CD4-positive, CD25-positive, alpha-beta regulatory T cell (primary cell): Measurements from ENCODE around the gene CDH13. TPM values are rescaled to one million over a fixed set of nuclear protein-coding genes. Genes with fewer than 3 reads are reported as not detected.

Experiments used
- ATAC-seq, 2 donors: fragments of 150-1000 bp; cut with Tn5 transposase; one replicate each; pipeline ENCODE4 v1.10.0; 2021; ENCODE audit warnings: low read depth in 2 of 2, moderate number of reproducible peaks in 2 of 2, moderate library complexity in 1 of 2
- DNase-seq, 3 donors: peaks; one replicate each; pipeline versions ENCODE4 v3.0.0 to v3.0.0-alpha.2; 2012 to 2022; ENCODE audit warnings: mixed read lengths in 1 of 3
- H3K27ac ChIP-seq: one replicate; pipeline ENCODE4 v1.7.0; 2013; ENCODE audit warnings: mild to moderate bottlenecking, low read length; ENCODE audit not compliant: insufficient read depth, poor library complexity, severe bottlenecking
- H3K27me3 ChIP-seq: one replicate; pipeline ENCODE4 v1.7.0; 2013; ENCODE audit warnings: low read length; ENCODE audit not compliant: control insufficient read depth, insufficient read depth
- H3K36me3 ChIP-seq: one replicate; pipeline ENCODE4 v1.7.0; 2013; ENCODE audit warnings: mild to moderate bottlenecking, low read length, moderate library complexity; ENCODE audit not compliant: control insufficient read depth, insufficient read depth
- H3K4me1 ChIP-seq: 2 replicates; pipeline ENCODE4 v1.7.0; 2013; ENCODE audit warnings: mild to moderate bottlenecking, low read length; ENCODE audit not compliant: insufficient read depth, control insufficient read depth, poor library complexity, severe bottlenecking
- H3K4me3 ChIP-seq: one replicate; pipeline ENCODE4 v1.7.0; 2013; ENCODE audit warnings: low read depth, mild to moderate bottlenecking, low read length, moderate library complexity
- H3K9me3 ChIP-seq, 2 experiments: 1 replicate in 1 of 2; 2 replicates in 1 of 2; pipeline ENCODE4 v1.7.0; 2013; ENCODE audit warnings: low read length in 2 of 2, mild to moderate bottlenecking in 1 of 2, moderate library complexity in 1 of 2; ENCODE audit not compliant: control insufficient read depth in 2 of 2
- H3K27ac Mint-ChIP-seq, 3 donors: one replicate each; pipeline ENCODE4 v1.8.0; 2020 to 2022; ENCODE audit warnings: mild to moderate bottlenecking in 3 of 3, mixed read lengths in 3 of 3, moderate library complexity in 2 of 3
- H3K27me3 Mint-ChIP-seq: one replicate; pipeline ENCODE4 v1.8.0; 2022; ENCODE audit warnings: mild to moderate bottlenecking, mixed read lengths
- H3K36me3 Mint-ChIP-seq: one replicate; pipeline ENCODE4 v1.8.0; 2020; ENCODE audit warnings: mixed read lengths
- H3K4me1 Mint-ChIP-seq, 4 donors: one replicate each; pipeline ENCODE4 v1.8.0; 2020 to 2022; ENCODE audit warnings: mixed read lengths in 4 of 4, mild to moderate bottlenecking in 1 of 4
- H3K4me3 Mint-ChIP-seq, 4 donors: one replicate each; pipeline ENCODE4 v1.8.0; 2020 to 2022; ENCODE audit warnings: mild to moderate bottlenecking in 4 of 4, mixed read lengths in 4 of 4, moderate library complexity in 3 of 4
- H3K9me3 Mint-ChIP-seq, 7 donors: one replicate each; pipeline ENCODE4 v1.8.0; 2020 to 2022; ENCODE audit warnings: mixed read lengths in 7 of 7, mild to moderate bottlenecking in 3 of 7, moderate library complexity in 2 of 7
- polyA plus RNA-seq, 4 donors: library from polyadenylated mRNA; unstranded; fragments of 300-500 nt; fragmentation: Illumina TruSeq; gene quantifications; one replicate each; pipeline ENCODE4 v1.2.3, GENCODE V29; 2021
- total RNA-seq: library from RNA; stranded (reverse); gene quantifications from one replicate; pipeline ENCODE4 v1.2.3, GENCODE V29; 2022

The CDH13 gene
- total and polyA plus RNA-seq, 5 donors from 2014 or later = not detected

DNA sequence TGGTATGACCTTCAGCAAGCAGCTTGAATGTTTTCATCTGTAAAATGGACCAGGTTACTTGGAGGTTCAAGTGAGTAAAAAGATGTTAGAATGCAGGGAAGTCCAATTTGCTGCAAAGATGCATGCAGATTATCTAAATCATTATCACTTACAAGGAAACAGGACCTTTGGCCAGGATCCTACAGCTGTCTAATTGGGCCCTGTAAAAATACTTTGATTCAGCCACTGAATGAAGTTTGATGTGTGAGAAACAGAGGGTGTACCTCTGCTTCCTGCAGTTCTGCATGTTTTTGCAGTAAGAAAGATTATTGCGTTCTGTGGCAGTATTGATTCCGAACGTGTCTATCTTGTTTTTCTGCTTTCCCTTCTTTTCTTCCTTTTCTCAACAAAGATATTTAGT, 10.2 kb downstream of the CDH13 start:
- no peak overlapping the region for H3K27ac Mint-ChIP-seq
- H3K4me1 Mint-ChIP-seq = peaks cover 5 to 10% (median 6%) of the 10 kb centered on the region in 4 donors
- H3K27me3 Mint-ChIP-seq = peaks cover 4% of the 10 kb centered on the region
- H3K36me3 Mint-ChIP-seq = no peaks in the 10 kb centered on the region
- Histone ChIP-seq H3K4me1 (no peaks in the 10 kb centered on the region), H3K4me3 (no peak overlapping the region), H3K27ac (no peak overlapping the region), H3K27me3 (no peaks in the 10 kb centered on the region), H3K9me3 (no peaks in the 10 kb centered on the region), H3K36me3 (no peaks in the 10 kb centered on the region)
- DNase-seq (no peak), ATAC-seq (no peak)
- peaks cover 0 to 2% (median 0%) of the 10 kb centered on the region in 7 donors for H3K9me3 Mint-ChIP-seq
- H3K4me3 Mint-ChIP-seq = no peak overlapping the region

GRCh38 chr16:82638095-82638798, 11.5 kb downstream of the CDH13 start:
- no peak overlapping the region for H3K4me3 Mint-ChIP-seq
- Histone ChIP-seq H3K27ac (no peak overlapping the region), H3K4me1 (no peaks in the 10 kb centered on the region), H3K9me3 (no peaks in the 10 kb centered on the region), H3K4me3 (no peak overlapping the region), H3K36me3 (no peaks in the 10 kb centered on the region), H3K27me3 (no peaks in the 10 kb centered on the region)
- ATAC-seq (no peak), DNase-seq (no peak)
- H3K36me3 Mint-ChIP-seq = no peaks in the 10 kb centered on the region
- peaks cover 0 to 2% (median 0%) of the 10 kb centered on the region in 7 donors for H3K9me3 Mint-ChIP-seq
- H3K4me1 Mint-ChIP-seq = peaks cover 5 to 10% (median 6%) of the 10 kb centered on the region in 4 donors
- H3K27me3 Mint-ChIP-seq = no peaks in the 10 kb centered on the region
- no peak overlapping the region for H3K27ac Mint-ChIP-seq

DNA sequence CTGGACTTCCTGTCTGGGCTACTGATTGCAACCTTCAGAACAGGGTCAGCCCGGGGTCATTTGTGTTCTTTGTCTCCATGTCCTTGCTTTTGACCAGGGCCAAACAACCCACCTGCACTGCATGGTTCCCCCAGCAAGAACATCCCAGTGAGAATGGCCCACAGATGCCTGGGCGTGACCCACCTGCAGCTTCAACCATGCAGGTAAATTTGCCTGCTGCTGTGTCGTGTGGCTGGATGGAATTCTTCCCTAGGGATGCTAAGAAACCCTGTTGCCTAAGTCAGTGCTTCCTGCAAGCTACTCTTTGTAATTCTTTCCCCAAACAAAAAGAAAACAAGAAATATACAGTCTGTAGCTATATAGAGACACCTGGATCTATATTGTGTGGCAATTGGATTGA, 12.5 kb downstream of the CDH13 start:
- H3K9me3 ChIP-seq = no peaks in the 10 kb centered on the region
- ATAC-seq = no peak
- H3K27me3 ChIP-seq = no peaks in the 10 kb centered on the region
- H3K36me3 Mint-ChIP-seq = no peaks in the 10 kb centered on the region
- no peaks in the 10 kb centered on the region for H3K36me3 ChIP-seq
- no peak overlapping the region for H3K27ac ChIP-seq
- no peak for DNase-seq
- no peaks in the 10 kb centered on the region for H3K4me1 ChIP-seq
- H3K27me3 Mint-ChIP-seq = no peaks in the 10 kb centered on the region
- no peak overlapping the region for H3K27ac Mint-ChIP-seq
- no peak overlapping the region for H3K4me3 ChIP-seq
- H3K9me3 Mint-ChIP-seq = peaks cover 0 to 2% (median 0%) of the 10 kb centered on the region in 7 donors
- H3K4me3 Mint-ChIP-seq = no peak overlapping the region
- peaks cover 5 to 10% (median 6%) of the 10 kb centered on the region in 4 donors for H3K4me1 Mint-ChIP-seq

- H3K4me1 Mint-ChIP-seq = peaks cover 5 to 10% (median 6%) of the 10 kb centered on the region in 4 donors
- H3K27ac Mint-ChIP-seq = peak overlapping the region in 1 of 3 donors; percentile 30
- H3K4me3 Mint-ChIP-seq = no peak overlapping the region
- ATAC-seq = peak; percentile 52 to 60
- no peak overlapping the region for H3K27ac ChIP-seq
- H3K27me3 ChIP-seq = no peaks in the 10 kb centered on the region
- H3K4me3 ChIP-seq = no peak overlapping the region
- peak in 1 of 3 donors; percentile 39 for DNase-seq
- no peaks in the 10 kb centered on the region for H3K36me3 Mint-ChIP-seq
- H3K27me3 Mint-ChIP-seq = no peaks in the 10 kb centered on the region
- peaks cover 0 to 2% (median 0%) of the 10 kb centered on the region in 7 donors for H3K9me3 Mint-ChIP-seq
- no peaks in the 10 kb centered on the region for H3K4me1 ChIP-seq
- no peaks in the 10 kb centered on the region for H3K9me3 ChIP-seq
- no peaks in the 10 kb centered on the region for H3K36me3 ChIP-seq
These were observed 13.0 kb downstream of the CDH13 start for GRCh38 chr16:82639666-82640336.

DNA sequence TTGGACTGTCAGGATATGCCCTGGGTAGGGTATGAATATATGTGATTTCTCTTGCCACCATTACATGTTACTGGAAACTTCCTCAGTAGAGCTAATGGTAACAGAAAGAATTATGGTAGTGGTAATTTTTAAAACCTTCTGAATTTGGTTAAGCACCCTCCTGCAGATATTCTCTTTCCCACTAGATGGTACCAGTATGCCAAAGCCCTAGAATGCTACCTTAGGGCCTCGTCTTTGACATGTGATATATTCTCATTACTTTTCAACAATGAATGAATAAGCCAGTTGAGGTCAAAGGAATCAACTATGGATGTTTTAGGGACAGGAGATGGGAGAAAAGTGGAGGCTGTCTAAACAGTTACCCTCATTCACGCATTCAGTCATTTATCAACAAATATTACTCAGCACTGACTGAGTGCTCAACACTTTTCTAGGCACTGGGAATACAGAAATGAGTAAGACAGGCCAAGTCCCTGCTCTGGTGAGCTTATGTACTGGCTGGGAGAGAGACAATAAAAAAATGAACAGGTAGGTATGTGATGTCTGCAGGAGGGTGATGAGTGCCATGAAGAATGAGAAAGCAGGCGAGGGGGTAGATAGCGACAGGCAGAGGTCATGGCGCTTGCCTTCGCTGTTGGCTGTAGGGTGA, 14.7 kb downstream of the CDH13 start:
- Mint-ChIP-seq H3K4me1 (peaks cover 5 to 10% (median 6%) of the 10 kb centered on the region in 4 donors), H3K27ac (peak overlapping the region in 2 of 3 donors; percentile 2 to 63), H3K36me3 (no peaks in the 10 kb centered on the region), H3K9me3 (peaks cover 0 to 2% (median 0%) of the 10 kb centered on the region in 7 donors), H3K4me3 (no peak overlapping the region), H3K27me3 (no peaks in the 10 kb centered on the region)
- Histone ChIP-seq H3K36me3 (no peaks in the 10 kb centered on the region), H3K4me3 (no peak overlapping the region), H3K27ac (no peak overlapping the region), H3K9me3 (no peaks in the 10 kb centered on the region), H3K4me1 (no peaks in the 10 kb centered on the region), H3K27me3 (no peaks in the 10 kb centered on the region)
- DNase-seq = peak in 1 of 3 donors; percentile 26
- ATAC-seq = peak; percentile 37 to 53

- ATAC-seq = no peak
- H3K27me3 ChIP-seq = no peaks in the 10 kb centered on the region
- no peak overlapping the region for H3K27ac Mint-ChIP-seq
- H3K36me3 Mint-ChIP-seq = no peaks in the 10 kb centered on the region
- no peaks in the 10 kb centered on the region for H3K9me3 ChIP-seq
- H3K36me3 ChIP-seq = no peaks in the 10 kb centered on the region
- H3K27ac ChIP-seq = no peak overlapping the region
- H3K27me3 Mint-ChIP-seq = no peaks in the 10 kb centered on the region
- H3K4me3 Mint-ChIP-seq = no peak overlapping the region
- DNase-seq = no peak
- H3K9me3 Mint-ChIP-seq = peaks cover 0 to 2% (median 0%) of the 10 kb centered on the region in 7 donors
- no peaks in the 10 kb centered on the region for H3K4me1 ChIP-seq
- peaks cover 5 to 10% (median 6%) of the 10 kb centered on the region in 4 donors for H3K4me1 Mint-ChIP-seq
- no peak overlapping the region for H3K4me3 ChIP-seq
These were observed 16.4 kb downstream of the CDH13 start for GRCh38 chr16:82643136-82643535.

- H3K4me1 ChIP-seq = no peaks in the 10 kb centered on the region
- peaks cover 5 to 16% (median 8%) of the 10 kb centered on the region in 4 donors for H3K4me1 Mint-ChIP-seq
- no peaks in the 10 kb centered on the region for H3K36me3 ChIP-seq
- DNase-seq (no peak), ATAC-seq (no peak)
- peak overlapping the region in 1 of 3 donors; percentile 44 for H3K27ac Mint-ChIP-seq
- H3K9me3 Mint-ChIP-seq = peaks cover 0 to 2% (median 0%) of the 10 kb centered on the region in 7 donors
- no peak overlapping the region for H3K4me3 Mint-ChIP-seq
- H3K36me3 Mint-ChIP-seq = no peaks in the 10 kb centered on the region
- H3K27ac ChIP-seq = no peak overlapping the region
- no peak overlapping the region for H3K4me3 ChIP-seq
- no peaks in the 10 kb centered on the region for H3K27me3 ChIP-seq
- H3K27me3 Mint-ChIP-seq = no peaks in the 10 kb centered on the region
- no peaks in the 10 kb centered on the region for H3K9me3 ChIP-seq
These were observed 17.3 kb downstream of the CDH13 start for GRCh38 chr16:82643936-82644630.
